ENCODE results near the gene HPX. TPM values are rescaled to one million over a fixed set of nuclear protein-coding genes. Genes with fewer than 3 reads are reported as not detected.

The HPX gene
- polyA plus RNA-seq, 2 of the 4 experiments (the other 2 are of a cell fraction): 0.66 to 0.70 TPM

- TF ChIP-seq REST (IDR thresholded peaks at IDR 0.05) (no peak), CBX2 (IDR thresholded peaks at IDR 0.05; ENCODE audit: borderline replicate concordance, low read depth) (no peak), RCOR1 (IDR thresholded peaks at IDR 0.05; ENCODE audit: low read depth, low read length) (no peak), MAZ (IDR thresholded peaks at IDR 0.05; ENCODE audit: borderline replicate concordance, low read depth, low read length) (no peak), JUN (IDR thresholded peaks at IDR 0.05) (peak in 1 of 2 experiments; percentile 41; a peak in 2 of 5 replicates), MYC (IDR thresholded peaks at IDR 0.05; ENCODE audit: borderline replicate concordance, low read length) (0 out of 2 replicates have a peak, but pooled peaks have one; percentile 15), EP300 (IDR thresholded peaks at IDR 0.05) (no peak), ZC3H11A (IDR thresholded peaks at IDR 0.05) (no peak), HOXA7 (CRISPR knock-in tag; IDR thresholded peaks at IDR 0.05) (no peak), FOSB (CRISPR knock-in tag; IDR thresholded peaks at IDR 0.05) (no peak), FOXS1 (CRISPR knock-in tag; IDR thresholded peaks at IDR 0.05) (no peak), NR3C1 (IDR thresholded peaks at IDR 0.05) (no peak), HOXB13 (CRISPR knock-in tag; IDR thresholded peaks at IDR 0.05; ENCODE audit: low read depth) (no peak), RARB (CRISPR knock-in tag; IDR thresholded peaks at IDR 0.05) (no peak), KDM1A (IDR thresholded peaks at IDR 0.05; ENCODE audit: low read depth) (no peak), CTCF (IDR thresholded peaks at IDR 0.05) (no peak), NPAS2 (CRISPR knock-in tag; IDR thresholded peaks at IDR 0.05; ENCODE audit: borderline replicate concordance) (no peak), ZSCAN20 (CRISPR knock-in tag; IDR thresholded peaks at IDR 0.05) (no peak), ESRRA (IDR thresholded peaks at IDR 0.05; ENCODE audit: borderline replicate concordance, low read length) (no peak), CHD4 (IDR thresholded peaks at IDR 0.05; ENCODE audit: borderline replicate concordance) (no peak), ATOH8 (CRISPR knock-in tag; IDR thresholded peaks at IDR 0.05; ENCODE audit: low read depth) (no peak), HES2 (IDR thresholded peaks at IDR 0.05) (no peak), POLR2A (IDR thresholded peaks at IDR 0.05; ENCODE audit: low read length) (0 out of 2 replicates have a peak, but pooled peaks have one; percentile 31), RAD21 (conservative IDR thresholded peaks at IDR 0.05 in 1 of 2, IDR thresholded peaks at IDR 0.05 in 1 of 2) (no peak), JUNB (IDR thresholded peaks at IDR 0.05) (no peak), HEYL (CRISPR knock-in tag; IDR thresholded peaks at IDR 0.05) (no peak), EHMT2 (IDR thresholded peaks at IDR 0.05; ENCODE audit: low read depth) (no peak), CHD2 (IDR thresholded peaks at IDR 0.05; ENCODE audit: low read length, partially characterized antibody) (no peak), SMC3 (IDR thresholded peaks at IDR 0.05) (no peak), USF2 (IDR thresholded peaks at IDR 0.05) (no peak), PBX3 (IDR thresholded peaks at IDR 0.05) (peak; percentile 67; the same call in 1 of the 2 replicates), TFCP2L1 (CRISPR knock-in tag; IDR thresholded peaks at IDR 0.05) (no peak), NFE2L2 (conservative IDR thresholded peaks at IDR 0.05; ENCODE audit: low read length) (no peak), SREBF2 (IDR thresholded peaks at IDR 0.05) (no peak), RFX5 (IDR thresholded peaks at IDR 0.05) (no peak)
These were observed 50.7 kb downstream of the HPX start, which contains the start of gene SMPD1 (continued) for GRCh38 chr11:6389905-6390717.
